ENCODE data around the gene CHSY1. TPM values are rescaled to one million over a fixed set of nuclear protein-coding genes. Genes with fewer than 3 reads are reported as not detected.
A peak's percentile ranks its signal among the peaks of the same experiment; 100 is the strongest.

The CHSY1 gene
- total RNA-seq, 1 donor from 2014 or later = 27.6 TPM

GRCh38 chr15:101169495-101170071 is 82.3 kb downstream of the CHSY1 start:
- DNase-seq (ENCODE audit: low spot score) = no peak
- Mint-ChIP-seq H3K9me3 (ENCODE audit: unreplicated experiment) (peaks cover 16% of the 10 kb centered on the region), H3K36me3 (ENCODE audit: low read depth, unreplicated experiment) (peaks cover 20% of the 10 kb centered on the region), H3K27ac (ENCODE audit: unreplicated experiment) (no peak overlapping the region), H3K4me1 (ENCODE audit: unreplicated experiment) (peaks cover 32% of the 10 kb centered on the region), H3K27me3 (ENCODE audit: unreplicated experiment) (no peaks in the 10 kb centered on the region), H3K4me3 (ENCODE audit: unreplicated experiment) (no peak overlapping the region)
- TF ChIP-seq CTCF (IDR thresholded peaks at IDR 0.05; ENCODE audit: unreplicated experiment) = no peak

DNA sequence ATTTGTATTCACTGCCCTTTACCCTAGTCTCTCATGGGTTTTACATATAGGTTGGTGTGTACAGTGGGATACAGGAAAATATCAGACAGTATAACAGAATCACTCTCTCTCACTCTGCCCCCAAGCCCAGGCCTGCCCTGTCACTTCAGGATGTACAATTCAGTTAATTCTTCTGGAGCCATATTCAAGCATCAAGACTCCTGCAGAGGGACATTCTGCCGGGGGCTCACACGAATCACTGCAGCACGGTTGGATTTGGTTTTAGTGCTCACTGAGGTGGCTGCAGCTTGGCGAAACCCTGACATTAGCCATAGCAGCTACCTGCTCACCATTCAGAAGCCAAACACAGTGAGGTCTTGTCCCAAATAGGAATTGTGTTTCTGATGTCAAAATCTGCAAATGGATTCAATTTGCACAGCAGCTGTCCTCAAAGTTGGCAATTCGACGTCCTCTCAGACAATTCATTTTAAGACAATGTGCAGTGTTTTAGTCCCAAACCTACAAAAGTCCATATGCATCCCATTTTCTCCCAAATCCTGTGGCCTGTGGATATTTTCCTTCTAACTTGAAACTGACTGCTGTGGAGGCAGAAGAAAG is 82.9 kb downstream of the CHSY1 start:
- no peak for DNase-seq (ENCODE audit: low spot score)
- H3K4me3 Mint-ChIP-seq (ENCODE audit: unreplicated experiment) = no peak overlapping the region
- peaks cover 23% of the 10 kb centered on the region for H3K36me3 Mint-ChIP-seq (ENCODE audit: low read depth, unreplicated experiment)
- no peak for TF ChIP-seq CTCF (IDR thresholded peaks at IDR 0.05; ENCODE audit: unreplicated experiment)
- H3K27me3 Mint-ChIP-seq (ENCODE audit: unreplicated experiment) = peaks cover 3% of the 10 kb centered on the region
- H3K9me3 Mint-ChIP-seq (ENCODE audit: unreplicated experiment) = peaks cover 22% of the 10 kb centered on the region
- H3K4me1 Mint-ChIP-seq (ENCODE audit: unreplicated experiment) = peaks cover 26% of the 10 kb centered on the region
- no peak overlapping the region for H3K27ac Mint-ChIP-seq (ENCODE audit: unreplicated experiment)

DNA sequence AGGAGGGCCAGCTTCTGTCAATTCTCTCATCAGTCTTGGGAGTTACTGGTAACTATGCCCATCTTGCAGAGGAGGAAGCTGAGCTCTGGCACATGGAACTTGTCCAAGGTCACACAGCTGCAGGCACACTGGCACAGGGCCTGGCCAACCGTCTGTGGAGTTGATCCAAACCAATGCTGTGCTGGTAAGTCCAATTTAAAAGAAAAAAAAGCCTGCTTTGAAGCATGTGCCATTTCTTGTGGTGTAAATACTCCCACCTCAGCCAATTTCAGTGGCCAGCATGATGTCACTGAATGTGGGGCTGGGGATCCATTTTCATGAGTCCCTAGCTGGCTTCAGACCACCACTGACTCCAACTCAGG is 83.4 kb downstream of the CHSY1 start:
- H3K9me3 Mint-ChIP-seq (ENCODE audit: unreplicated experiment) = peaks cover 28% of the 10 kb centered on the region
- H3K27ac Mint-ChIP-seq (ENCODE audit: unreplicated experiment) = no peak overlapping the region
- peaks cover 5% of the 10 kb centered on the region for H3K27me3 Mint-ChIP-seq (ENCODE audit: unreplicated experiment)
- H3K4me3 Mint-ChIP-seq (ENCODE audit: unreplicated experiment) = no peak overlapping the region
- peaks cover 26% of the 10 kb centered on the region for H3K36me3 Mint-ChIP-seq (ENCODE audit: low read depth, unreplicated experiment)
- DNase-seq (ENCODE audit: low spot score) = no peak
- peaks cover 23% of the 10 kb centered on the region for H3K4me1 Mint-ChIP-seq (ENCODE audit: unreplicated experiment)
- no peak for TF ChIP-seq CTCF (IDR thresholded peaks at IDR 0.05; ENCODE audit: unreplicated experiment)

- TF ChIP-seq CTCF (IDR thresholded peaks at IDR 0.05; ENCODE audit: unreplicated experiment) = no peak
- Mint-ChIP-seq H3K36me3 (ENCODE audit: low read depth, unreplicated experiment) (peaks cover 27% of the 10 kb centered on the region), H3K4me3 (ENCODE audit: unreplicated experiment) (peak overlapping the region; percentile 37), H3K4me1 (ENCODE audit: unreplicated experiment) (peaks cover 23% of the 10 kb centered on the region), H3K9me3 (ENCODE audit: unreplicated experiment) (peaks cover 29% of the 10 kb centered on the region), H3K27ac (ENCODE audit: unreplicated experiment) (peak overlapping the region; percentile 48), H3K27me3 (ENCODE audit: unreplicated experiment) (peaks cover 5% of the 10 kb centered on the region)
- DNase-seq (ENCODE audit: low spot score) = no peak
Observed at GRCh38 chr15:101167753-101168462, 83.9 kb downstream of the CHSY1 start.

GRCh38 chr15:101167411-101167752 is 84.5 kb downstream of the CHSY1 start:
- peak overlapping the region; percentile 48 for H3K27ac Mint-ChIP-seq (ENCODE audit: unreplicated experiment)
- DNase-seq (ENCODE audit: low spot score) = no peak

More at GRCh38 chr15:101167411-101167752, 84.5 kb downstream of the CHSY1 start:
- Mint-ChIP-seq H3K4me3 (ENCODE audit: unreplicated experiment) (peak overlapping the region; percentile 37), H3K36me3 (ENCODE audit: low read depth, unreplicated experiment) (peaks cover 23% of the 10 kb centered on the region), H3K4me1 (ENCODE audit: unreplicated experiment) (peaks cover 20% of the 10 kb centered on the region), H3K9me3 (ENCODE audit: unreplicated experiment) (peaks cover 29% of the 10 kb centered on the region), H3K27me3 (ENCODE audit: unreplicated experiment) (peaks cover 5% of the 10 kb centered on the region)
- TF ChIP-seq CTCF (IDR thresholded peaks at IDR 0.05; ENCODE audit: unreplicated experiment) = no peak
